Endometrium (tissue), 2 donors: ENCODE measurements around the gene ADAMTS12.

ENCODE experiments used
- FAIRE-seq: peaks from 2 replicates; lab custom pipeline; 2012; peaks lifted over from hg19 to GRCh38; lab: Jason Lieb, UNC
- donor health status: control.
- donor health status: control.

ADAMTS12 gene

DNA sequence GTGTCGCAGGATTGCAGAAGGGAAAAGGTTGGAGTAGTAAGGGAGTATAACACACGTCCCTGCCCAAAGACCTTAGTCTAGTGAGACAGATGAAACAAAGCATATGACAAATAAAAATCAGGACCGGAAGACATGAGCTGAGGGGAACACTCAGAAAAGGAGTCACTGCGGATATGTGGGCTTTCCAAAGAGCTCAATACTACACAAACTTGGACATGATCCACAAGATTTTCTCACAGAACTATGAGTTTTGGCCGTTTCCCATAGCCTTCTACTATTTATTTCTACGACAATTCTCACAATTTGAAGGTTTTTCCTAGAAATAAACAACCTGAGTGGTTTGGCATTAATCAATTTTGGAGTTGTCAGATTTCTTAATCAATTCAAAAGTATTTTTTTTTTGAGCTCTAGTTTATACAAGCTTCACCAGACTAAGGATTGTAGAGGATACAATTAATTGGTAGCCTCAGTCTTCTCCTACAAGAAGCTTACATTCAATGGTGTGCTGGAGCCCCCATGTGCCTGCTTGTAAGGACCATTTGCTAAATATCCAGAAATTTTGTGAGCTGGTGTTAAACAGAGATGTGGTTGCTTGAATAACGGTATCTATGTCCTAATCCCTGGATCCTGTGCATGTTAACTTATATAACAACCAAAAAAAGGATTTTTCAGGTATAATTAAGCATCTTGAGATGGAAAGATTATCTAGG, 91.4 kb downstream of the ADAMTS12 start:
- no peak for FAIRE-seq

- FAIRE-seq, result no peak
Observed at GRCh38 chr5:33795496-33795895, 96.3 kb downstream of the ADAMTS12 start.

GRCh38 chr5:33794550-33795181, 97.1 kb downstream of the ADAMTS12 start:
- no peak for FAIRE-seq

GRCh38 chr5:33793836-33794549, 97.8 kb downstream of the ADAMTS12 start:
- FAIRE-seq, result no peak

DNA sequence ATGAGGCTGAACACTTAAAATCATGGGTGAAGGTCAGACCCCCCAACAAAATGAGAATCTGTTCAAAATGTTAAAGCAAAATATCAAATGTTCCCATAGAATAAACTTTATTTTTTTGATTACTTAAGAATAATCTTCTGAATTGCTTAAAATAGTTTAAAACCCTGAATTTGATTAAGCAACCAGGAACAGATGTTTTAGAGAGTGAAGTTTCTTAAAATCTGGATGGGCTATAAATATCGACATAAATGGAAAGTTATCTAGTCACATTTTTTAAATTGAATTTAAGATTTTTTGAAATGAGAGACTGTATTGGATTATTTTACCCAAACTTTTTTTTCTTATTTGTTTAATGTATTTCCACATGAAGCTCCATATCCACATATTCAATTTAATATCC, 98.5 kb downstream of the ADAMTS12 start:
- no peak for FAIRE-seq

DNA sequence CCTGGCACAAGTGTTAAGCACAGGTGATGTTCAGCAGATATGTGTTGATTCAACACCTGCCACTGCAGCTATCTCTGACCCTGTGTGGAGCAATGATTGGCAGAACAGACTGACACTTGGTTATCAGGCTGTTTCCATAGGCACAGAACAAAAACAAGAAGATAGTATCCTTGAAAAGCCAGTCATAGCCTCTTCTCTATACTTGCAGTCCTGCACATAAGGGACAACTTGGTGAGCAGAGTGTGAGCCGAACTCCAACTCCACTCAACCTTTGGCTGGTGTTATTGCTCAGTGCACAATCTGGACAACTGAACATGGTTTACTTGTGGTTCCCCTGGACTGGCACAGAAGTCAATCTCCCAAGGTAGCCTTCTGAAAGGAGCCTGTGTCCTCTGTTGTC, 99.2 kb downstream of the ADAMTS12 start:
- FAIRE-seq, result no peak

- FAIRE-seq, result no peak
Observed at GRCh38 chr5:33789567-33789957, 102.2 kb downstream of the ADAMTS12 start.

- FAIRE-seq, result no peak
Observed at GRCh38 chr5:33788922-33789566, 102.7 kb downstream of the ADAMTS12 start.

GRCh38 chr5:33785571-33785970, 106.2 kb downstream of the ADAMTS12 start:
- peak; percentile 8 for FAIRE-seq

DNA sequence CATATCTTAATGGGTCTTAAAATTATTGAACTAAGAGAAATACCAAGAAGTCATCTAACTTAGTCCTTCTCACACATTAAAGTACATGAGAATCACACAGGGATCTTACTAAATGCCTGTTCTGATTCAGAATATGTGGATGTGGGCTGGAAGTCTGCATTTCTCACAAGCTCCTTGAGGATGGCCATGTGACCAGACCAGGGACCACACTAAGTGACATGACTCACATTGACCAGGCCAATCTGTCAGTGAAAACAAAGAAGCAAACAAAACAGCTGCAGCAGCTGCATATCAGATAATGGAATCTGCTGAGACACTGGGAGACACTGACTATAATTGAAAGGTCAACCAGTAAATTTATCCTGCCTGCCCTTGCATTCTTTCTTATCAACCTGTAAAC, 110.5 kb downstream of the ADAMTS12 start:
- FAIRE-seq, result peak; percentile 35

DNA sequence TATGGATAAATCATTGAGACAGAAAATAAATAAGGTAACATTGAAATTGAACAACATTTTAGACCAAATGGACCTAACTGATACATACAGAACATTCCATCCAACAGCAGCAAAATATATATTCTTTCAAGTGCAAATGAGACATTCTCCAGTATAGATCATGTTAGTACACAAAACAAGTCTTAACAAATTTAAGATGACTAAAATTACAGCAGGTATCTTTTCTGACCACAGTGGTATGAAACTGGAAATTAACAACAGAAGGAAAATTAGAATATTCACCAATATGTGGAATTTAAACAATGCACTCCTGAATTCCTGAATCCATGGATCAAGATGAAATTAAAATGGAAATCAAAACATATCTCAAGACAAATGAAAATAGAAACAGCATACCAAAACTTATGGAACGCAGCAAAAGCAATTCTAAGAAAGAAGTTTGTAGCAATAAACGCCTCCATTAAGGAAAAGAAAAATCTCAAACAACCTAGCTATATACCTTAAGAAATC, 115.6 kb downstream of the ADAMTS12 start:
- FAIRE-seq, result no peak

GRCh38 chr5:33774341-33774740, 117.4 kb downstream of the ADAMTS12 start:
- FAIRE-seq, result no peak

- FAIRE-seq, result no peak
Observed at GRCh38 chr5:33772380-33772897, 119.4 kb downstream of the ADAMTS12 start.

DNA sequence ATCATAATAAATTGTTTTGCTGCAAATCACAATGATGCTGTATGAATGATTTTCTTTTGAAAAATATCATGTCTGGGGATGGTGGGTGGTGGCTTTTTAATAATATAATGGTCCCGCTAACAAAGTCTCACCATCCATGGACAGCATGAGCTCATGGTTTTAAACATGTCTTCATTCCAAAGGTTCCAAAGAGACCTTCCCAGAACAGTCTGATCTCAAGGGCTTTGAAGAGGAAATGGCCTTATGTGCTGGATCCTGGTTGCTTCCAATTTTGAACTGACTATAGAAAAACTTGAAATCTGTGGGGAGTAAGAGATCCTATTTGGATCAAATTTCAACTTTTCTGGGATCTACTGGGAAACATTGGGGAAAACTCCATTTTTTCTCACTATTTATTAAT, 121.8 kb downstream of the ADAMTS12 start:
- FAIRE-seq, result no peak

GRCh38 chr5:33769196-33769595, 122.6 kb downstream of the ADAMTS12 start:
- FAIRE-seq, result no peak

DNA sequence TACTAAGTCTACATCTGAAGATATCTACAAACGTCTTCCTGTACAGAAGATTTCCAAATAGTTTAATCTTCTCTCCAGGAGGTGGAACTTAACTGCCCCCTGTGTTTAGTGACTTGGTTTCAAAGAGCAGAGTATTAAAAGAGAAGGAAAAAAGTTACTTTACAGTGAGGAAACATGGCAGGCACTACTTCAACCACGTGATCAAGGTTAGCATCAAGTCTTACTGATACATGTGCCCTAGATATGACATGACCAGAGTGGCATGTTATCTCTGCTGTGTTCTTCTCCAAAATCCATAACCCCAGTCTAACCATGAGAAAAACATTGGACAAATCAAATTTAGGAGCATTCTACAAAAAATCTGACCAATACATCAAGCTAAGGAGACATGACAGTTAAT, 125.8 kb downstream of the ADAMTS12 start:
- FAIRE-seq, result no peak

GRCh38 chr5:33764786-33765185, 127.0 kb downstream of the ADAMTS12 start:
- FAIRE-seq, result no peak

DNA sequence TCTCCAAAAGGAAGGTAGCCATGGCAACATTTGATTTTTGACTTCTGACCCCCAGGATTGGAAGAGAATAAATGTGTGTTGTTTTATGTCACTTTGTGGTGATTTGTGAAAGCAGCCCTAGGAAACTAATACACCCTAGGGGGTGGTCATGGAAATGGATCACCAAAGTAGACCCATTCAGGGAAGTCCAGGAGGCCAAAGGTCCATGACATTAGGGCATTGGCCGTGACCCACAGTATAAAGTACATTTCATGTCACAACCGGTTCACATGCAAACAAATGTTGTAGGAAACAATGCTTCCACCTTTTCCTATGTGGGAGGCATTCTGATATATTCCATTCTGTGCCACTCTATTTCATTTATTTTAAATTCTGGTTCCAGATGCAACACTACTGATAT, 128.4 kb downstream of the ADAMTS12 start:
- FAIRE-seq, result no peak

- no peak for FAIRE-seq
Observed at GRCh38 chr5:33762859-33763258, 128.9 kb downstream of the ADAMTS12 start.

GRCh38 chr5:33761139-33761538, 130.7 kb downstream of the ADAMTS12 start:
- FAIRE-seq, result no peak

- FAIRE-seq, result no peak
Observed at GRCh38 chr5:33758737-33759136, 133.1 kb downstream of the ADAMTS12 start.

GRCh38 chr5:33756491-33756890, 135.3 kb downstream of the ADAMTS12 start:
- FAIRE-seq, result no peak
